MM.1S (cell line): Measurements from ENCODE around the gene OR1A1.
"Not testable (repeated sequence)": the region's sequence is repeated elsewhere in the genome, so short reads cannot be mapped to it uniquely, and the experiment has no call there.

Source experiments
- DNase-seq: peaks from one replicate; pipeline ENCODE4 v3.0.0-alpha.2; 2015
- H2AFZ ChIP-seq: fragments of 300-600 bp; sonication (generic); 2 replicates; pipeline ENCODE4 v1.6.0; 2016; ENCODE audit warnings: antibody characterized with exemption, low read length
- H3F3A ChIP-seq: fragments of 300-600 bp; sonication (generic); 2 replicates; pipeline ENCODE4 v1.6.1; 2016; ENCODE audit warnings: mild to moderate bottlenecking, antibody characterized with exemption, low read length, moderate library complexity, mixed read lengths; ENCODE audit not compliant: insufficient read depth
- H3K27ac ChIP-seq: fragments of 300-600 bp; sonication (generic); 2 replicates; pipeline ENCODE4 v1.5.1; 2016; ENCODE audit warnings: mild to moderate bottlenecking, low read length
- H3K27me3 ChIP-seq: fragments of 300-600 bp; sonication (generic); replicated peaks from 2 replicates; pipeline ENCODE4 v1.6.0; 2016; ENCODE audit warnings: low read length; ENCODE audit not compliant: insufficient read depth
- H3K36me3 ChIP-seq: fragments of 300-600 bp; sonication (generic); replicated peaks from 2 replicates; pipeline ENCODE4 v1.6.1; 2016; ENCODE audit warnings: mild to moderate bottlenecking, low read length, mixed read lengths; ENCODE audit not compliant: insufficient read depth
- H3K4me1 ChIP-seq: fragments of 300-600 bp; sonication (generic); 2 replicates; pipeline ENCODE4 v1.6.1; 2016; ENCODE audit warnings: low read length, mixed read lengths
- H3K4me2 ChIP-seq: fragments of 300-600 bp; sonication (generic); 2 replicates; pipeline ENCODE4 v1.6.0; 2016; ENCODE audit warnings: low read depth, low read length
- H3K4me3 ChIP-seq: fragments of 300-600 bp; sonication (generic); 2 replicates; pipeline ENCODE4 v1.5.1; 2016; ENCODE audit warnings: low read length, mixed read lengths
- H3K79me2 ChIP-seq: fragments of 300-600 bp; sonication (generic); 2 replicates; pipeline ENCODE4 v1.6.1; 2016; ENCODE audit warnings: mixed run types, low read length, mixed read lengths
- H3K9ac ChIP-seq: fragments of 300-600 bp; sonication (generic); 2 replicates; pipeline ENCODE4 v1.6.1; 2016; ENCODE audit warnings: low read length, mixed read lengths
- H3K9me2 ChIP-seq: fragments of 300-600 bp; sonication (generic); replicated peaks from 2 replicates; pipeline ENCODE4 v1.6.1; 2016; ENCODE audit warnings: mild to moderate bottlenecking, low read length, mixed read lengths; ENCODE audit not compliant: insufficient read depth
- H3K9me3 ChIP-seq: fragments of 300-600 bp; sonication (generic); replicated peaks from 2 replicates; pipeline ENCODE4 v1.6.1; 2016; ENCODE audit warnings: mild to moderate bottlenecking, low read length, mixed read lengths; ENCODE audit not compliant: insufficient read depth
- H4K20me1 ChIP-seq: fragments of 300-600 bp; sonication (generic); 2 replicates; pipeline ENCODE4 v1.6.1; 2016; ENCODE audit warnings: mild to moderate bottlenecking, low read length, moderate library complexity, mixed read lengths; ENCODE audit not compliant: insufficient read depth
- EZH2 ChIP-seq: fragments of 300-600 bp; sonication (generic); optimal IDR thresholded peaks from 2 replicates; pipeline ENCODE3; 2017; ENCODE audit warnings: low read depth, mild to moderate bottlenecking, antibody characterized with exemption, low read length, mixed read lengths
- EZH2phosphoT487 ChIP-seq: fragments of 300-600 bp; sonication (generic); IDR thresholded peaks from 2 replicates; pipeline ENCODE4 v1.6.1; 2018; ENCODE audit warnings: antibody characterized with exemption, low read length
- TF ChIP-seq, protein P1 (sequence below): fragments of 300-600 bp; sonication (generic); IDR thresholded peaks from 2 replicates; pipeline ENCODE4 v1.5.1; 2016; ENCODE audit warnings: antibody characterized with exemption, low read length, mixed read lengths

The OR1A1 gene

DNA sequence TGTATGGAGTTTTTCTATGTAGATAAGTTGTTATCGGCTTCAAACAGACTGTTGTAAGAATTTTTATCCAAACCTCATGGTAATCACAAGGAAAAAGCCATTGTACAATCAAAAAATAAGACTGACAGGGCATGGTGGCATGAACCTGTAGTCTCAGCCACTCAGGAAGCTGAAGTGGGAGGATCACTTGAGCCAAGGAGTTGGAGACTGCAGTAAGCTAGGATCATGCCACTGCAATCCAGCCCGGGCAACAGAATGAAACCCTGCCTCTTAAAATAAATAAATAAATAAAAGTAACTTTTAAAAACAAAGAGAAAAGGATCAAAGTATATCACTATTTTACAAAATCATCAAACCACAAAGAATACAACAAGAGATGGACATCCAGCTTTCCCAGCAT is 14.4 kb downstream of the OR1A1 start:
- Histone ChIP-seq H3K4me1 (peaks cover 3% of the 10 kb centered on the region; the same call in 1 of the 2 replicates), H3K36me3 (no peaks in the 10 kb centered on the region), H3K4me3 (peak overlapping the region; percentile 43; the same call in 1 of the 2 replicates), H3K9me3 (no peaks in the 10 kb centered on the region), H3K27ac (no peak overlapping the region), H2AFZ (no peak overlapping the region), H4K20me1 (no peaks in the 10 kb centered on the region), H3K4me2 (peak overlapping the region; percentile 59), H3K9ac (no peak overlapping the region), H3K9me2 (no peaks in the 10 kb centered on the region), H3F3A (no peaks in the 10 kb centered on the region), H3K79me2 (no peaks in the 10 kb centered on the region), H3K27me3 (no peaks in the 10 kb centered on the region)
- DNase-seq: no peak
- TF ChIP-seq EZH2phosphoT487: no peak
- TF ChIP-seq, protein P1, sequence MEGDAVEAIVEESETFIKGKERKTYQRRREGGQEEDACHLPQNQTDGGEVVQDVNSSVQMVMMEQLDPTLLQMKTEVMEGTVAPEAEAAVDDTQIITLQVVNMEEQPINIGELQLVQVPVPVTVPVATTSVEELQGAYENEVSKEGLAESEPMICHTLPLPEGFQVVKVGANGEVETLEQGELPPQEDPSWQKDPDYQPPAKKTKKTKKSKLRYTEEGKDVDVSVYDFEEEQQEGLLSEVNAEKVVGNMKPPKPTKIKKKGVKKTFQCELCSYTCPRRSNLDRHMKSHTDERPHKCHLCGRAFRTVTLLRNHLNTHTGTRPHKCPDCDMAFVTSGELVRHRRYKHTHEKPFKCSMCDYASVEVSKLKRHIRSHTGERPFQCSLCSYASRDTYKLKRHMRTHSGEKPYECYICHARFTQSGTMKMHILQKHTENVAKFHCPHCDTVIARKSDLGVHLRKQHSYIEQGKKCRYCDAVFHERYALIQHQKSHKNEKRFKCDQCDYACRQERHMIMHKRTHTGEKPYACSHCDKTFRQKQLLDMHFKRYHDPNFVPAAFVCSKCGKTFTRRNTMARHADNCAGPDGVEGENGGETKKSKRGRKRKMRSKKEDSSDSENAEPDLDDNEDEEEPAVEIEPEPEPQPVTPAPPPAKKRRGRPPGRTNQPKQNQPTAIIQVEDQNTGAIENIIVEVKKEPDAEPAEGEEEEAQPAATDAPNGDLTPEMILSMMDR: no peak

DNA sequence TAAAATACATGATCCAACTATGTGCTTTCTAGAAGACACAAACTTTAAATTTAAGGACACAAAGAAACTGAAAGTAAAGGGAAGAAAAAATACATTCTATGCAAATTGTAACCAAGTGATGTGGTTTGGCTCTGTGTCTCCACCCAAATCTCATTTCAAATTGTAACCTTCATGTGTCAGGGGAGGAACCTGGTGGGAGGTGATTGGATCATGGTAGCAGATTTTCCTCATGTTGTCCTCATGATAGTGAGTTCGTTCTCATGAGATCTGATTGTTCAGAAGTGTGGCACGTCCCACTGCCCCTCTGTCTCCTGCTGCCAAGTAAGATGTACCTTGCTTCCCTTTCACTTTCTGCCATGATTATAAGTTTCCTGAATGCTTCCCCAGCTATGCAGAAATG is 15.0 kb downstream of the OR1A1 start:
- no peak for DNase-seq
- TF ChIP-seq EZH2 (no peak), EZH2phosphoT487 (no peak)
- TF ChIP-seq, protein P1: no peak
- H3K36me3 ChIP-seq: no peaks in the 10 kb centered on the region
- no peaks in the 10 kb centered on the region for H3F3A ChIP-seq
- H3K4me1 ChIP-seq: peaks cover 3% of the 10 kb centered on the region; the same call in 1 of the 2 replicates
- H3K9ac ChIP-seq: no peak overlapping the region
- no peaks in the 10 kb centered on the region for H4K20me1 ChIP-seq
- H3K9me2 ChIP-seq: no peaks in the 10 kb centered on the region
- H3K27ac ChIP-seq: no peak overlapping the region
- H3K4me3 ChIP-seq: peak overlapping the region; percentile 43
- no peaks in the 10 kb centered on the region for H3K27me3 ChIP-seq
- peak overlapping the region; percentile 36; the same call in 1 of the 2 replicates for H2AFZ ChIP-seq
- no peaks in the 10 kb centered on the region for H3K9me3 ChIP-seq
- no peaks in the 10 kb centered on the region for H3K79me2 ChIP-seq
- H3K4me2 ChIP-seq: peak overlapping the region; percentile 59

DNA sequence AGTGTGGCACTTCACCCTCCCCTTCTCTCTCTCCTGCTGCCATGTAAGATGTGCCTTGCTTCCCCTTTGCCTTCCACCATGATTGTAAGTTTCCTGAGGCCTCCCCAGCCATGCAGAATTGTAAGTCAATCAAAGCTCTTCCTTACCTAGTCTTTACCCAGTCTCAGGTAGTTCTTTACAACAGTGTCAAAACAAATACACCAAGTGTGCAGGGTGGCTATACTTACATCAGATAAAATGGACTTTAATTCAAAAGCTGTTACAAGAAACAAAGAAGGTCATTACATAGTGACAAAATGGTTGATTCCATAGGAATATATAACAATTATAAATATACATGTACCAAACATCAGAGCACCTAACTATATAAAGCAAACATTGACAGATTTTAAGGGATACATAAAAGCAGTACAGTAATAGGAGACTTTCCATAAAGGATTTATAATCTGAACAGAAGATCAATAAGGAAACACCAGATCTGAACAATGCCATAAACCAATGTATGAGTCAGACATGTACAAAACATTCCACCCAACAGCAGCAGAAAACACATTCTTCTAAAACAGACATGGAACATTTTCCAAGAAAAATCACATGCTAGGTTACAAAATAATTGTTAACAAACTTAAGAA is 17.4 kb downstream of the OR1A1 start:
- H2AFZ ChIP-seq, DNase-seq, H3K36me3 ChIP-seq, H4K20me1 ChIP-seq, H3K79me2 ChIP-seq, H3K4me1 ChIP-seq, H3K27ac ChIP-seq, H3K27me3 ChIP-seq, H3K9me3 ChIP-seq, H3K9ac ChIP-seq, H3K4me2 ChIP-seq, H3F3A ChIP-seq, H3K4me3 ChIP-seq, H3K9me2 ChIP-seq: not testable (repeated sequence)

- H3F3A ChIP-seq, H3K9ac ChIP-seq, H3K4me2 ChIP-seq, H4K20me1 ChIP-seq, DNase-seq, H3K9me2 ChIP-seq, H3K36me3 ChIP-seq, H3K27me3 ChIP-seq, H2AFZ ChIP-seq, H3K27ac ChIP-seq, H3K4me3 ChIP-seq, H3K79me2 ChIP-seq, H3K9me3 ChIP-seq, H3K4me1 ChIP-seq: not testable (repeated sequence)
Observed at GRCh38 chr17:3232300-3232699, 24.8 kb downstream of the OR1A1 start.

GRCh38 chr17:3238685-3239084 is 31.2 kb downstream of the OR1A1 start:
- not testable (repeated sequence) for H3K27me3 ChIP-seq, H3K36me3 ChIP-seq, H3K9ac ChIP-seq, H3K27ac ChIP-seq, H3K4me3 ChIP-seq, H2AFZ ChIP-seq, H3K9me2 ChIP-seq, H3F3A ChIP-seq, H3K9me3 ChIP-seq, H3K4me2 ChIP-seq, DNase-seq, H3K4me1 ChIP-seq, H3K79me2 ChIP-seq, H4K20me1 ChIP-seq

DNA sequence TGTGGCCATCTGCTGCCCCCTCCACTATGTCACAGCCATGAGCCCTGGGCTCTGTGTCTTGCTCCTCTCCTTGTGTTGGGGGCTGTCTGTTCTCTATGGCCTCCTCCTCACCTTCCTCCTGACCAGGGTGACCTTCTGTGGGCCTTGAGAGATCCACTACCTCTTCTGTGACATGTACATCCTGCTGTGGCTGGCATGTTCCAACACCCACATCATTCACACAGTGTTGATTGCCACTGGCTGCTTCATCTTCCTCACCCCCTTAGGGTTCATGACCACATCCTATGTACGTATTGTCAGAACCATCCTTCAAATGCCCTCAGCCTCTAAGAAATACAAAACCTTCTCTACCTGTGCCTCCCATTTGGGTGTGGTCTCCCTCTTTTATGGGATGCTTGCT is 33.6 kb downstream of the OR1A1 start:
- not testable (repeated sequence) for H3K79me2 ChIP-seq, H3K4me2 ChIP-seq, H3K9me2 ChIP-seq, H3K27ac ChIP-seq, H3K36me3 ChIP-seq, H3K9ac ChIP-seq, H3K4me3 ChIP-seq, H3K9me3 ChIP-seq, H3K27me3 ChIP-seq, DNase-seq, H2AFZ ChIP-seq, H4K20me1 ChIP-seq, H3K4me1 ChIP-seq, H3F3A ChIP-seq
